Psoas muscle (tissue), 8 donors: ENCODE data around the gene CEP68. TPM values are rescaled to one million over a fixed set of nuclear protein-coding genes. Genes with fewer than 3 reads are reported as not detected.
"Not testable (repeated sequence)": the region's sequence is repeated elsewhere in the genome, so short reads cannot be mapped to it uniquely, and the experiment has no call there.

ENCODE experiments used
- ATAC-seq, 4 donors: fragments of 200-7000 bp; cut with Tn5 transposase; one replicate each; pipeline ENCODE4 v1.9.1; 2020; ENCODE audit warnings: moderate library complexity in 3 of 4, mild to moderate bottlenecking in 2 of 4
- DNase-seq, 2 donors: peaks; one replicate each; pipeline ENCODE4 v3.0.0-alpha.2; 2020
- H3K27ac ChIP-seq: fragments of 200-600 bp; one replicate; pipeline ENCODE4 v1.8.0; 2022
- H3K27me3 ChIP-seq, 3 donors: fragments of 200-600 bp in 1 of 3; one replicate each; pipeline versions ENCODE4 v1.6.1 to v1.8.0; 2013 to 2022; ENCODE audit warnings: low read length in 2 of 3, mild to moderate bottlenecking in 2 of 3, moderate library complexity in 1 of 3; ENCODE audit not compliant: insufficient read depth in 3 of 3
- H3K36me3 ChIP-seq, 2 donors: fragments of 200-600 bp in 1 of 2; one replicate each; pipeline versions ENCODE4 v1.6.1 to v1.8.0; 2013 to 2022; ENCODE audit warnings: low read depth in 1 of 2, mild to moderate bottlenecking in 1 of 2, moderate library complexity in 1 of 2; ENCODE audit not compliant: insufficient read depth in 1 of 2
- H3K4me1 ChIP-seq: fragments of 200-600 bp; one replicate; pipeline ENCODE4 v1.8.0; 2022
- H3K4me3 ChIP-seq: fragments of 200-600 bp; one replicate; pipeline ENCODE4 v1.8.0; 2022; ENCODE audit warnings: mild to moderate bottlenecking
- H3K9me3 ChIP-seq: fragments of 200-600 bp; one replicate; pipeline ENCODE4 v1.8.0; 2022
- WGBS, 3 donors: extraction: QIAGEN DNeasy Blood & Tissue Kit; methylation state at CpG; one replicate each; pipeline versions ENCODE4 v1.1.6 to v1.1.7; 2013; 5-methylcytosine and 5-hydroxymethylcytosine counted together
- intact Hi-C, 2 donors: fragments of 100-400 bp; cut with DNase I; formaldehyde crosslinking; loops; one replicate each; pipeline versions ENCODE4 v1.11.0 to v1.14.2; 2022
- polyA plus RNA-seq, 3 donors: library from polyadenylated mRNA; stranded (reverse); fragments of 200-250 nt; gene quantifications; one replicate each; pipeline ENCODE4 v1.2.3, GENCODE V29; 2013
- total RNA-seq, 4 donors: library from RNA; stranded (reverse); fragmentation: NEBNext Ultra II Directional in 2 of 4; extraction: Animal tissue kit (Norgen Biotek cat#: 25700) in 2 of 4; gene quantifications; one replicate each; pipeline versions ENCODE4 v1.2.1 to v1.2.4, GENCODE V29; 2021 to 2023
- TF ChIP-seq, protein P1 (sequence below): fragments of 200-600 bp; IDR thresholded peaks from one replicate; pipeline ENCODE4 v1.8.0; 2022; ENCODE audit warnings: antibody characterized with exemption
- donor health status: healthy with polysubstance abuse.
- donor health status: DM: no; HTN: no; CAD: no; lungs with moderate emphysema.
- donor health status: Bipolar disorder and iron deficiency.
- donor health status: healthy.
- donor health status: DM: yes; HTN: yes; CAD: no.
- donor health status: DM: no; HTN: no; CAD: no.
- donor health status: DM: no; HTN: no; CAD: no.
- donor health status: DM: yes; HTN: yes; CAD: no.

CEP68 gene
- total and polyA plus RNA-seq, 7 donors: 7.3 to 63.3 (median 28.2) TPM

DNA sequence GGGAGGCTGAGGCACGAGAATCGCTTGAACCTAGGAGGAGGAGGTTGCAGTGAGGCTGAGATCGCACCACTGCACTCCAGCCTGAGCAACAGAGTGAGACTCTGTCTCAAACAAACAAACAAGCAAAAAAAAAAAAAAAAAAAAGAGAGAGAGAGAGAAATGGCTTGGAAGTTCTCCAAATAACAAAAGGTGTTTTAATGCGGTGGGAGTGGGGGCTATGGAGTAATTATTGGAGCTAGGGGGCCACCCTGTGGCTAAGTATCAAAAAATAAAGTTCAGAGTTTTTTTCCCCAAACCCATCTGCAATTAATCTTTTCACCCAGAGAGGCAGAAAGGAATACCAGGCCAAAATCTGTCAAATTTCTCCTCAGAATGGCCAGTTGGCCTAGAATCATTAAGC is 23.0 kb upstream of the CEP68 start:
- Histone ChIP-seq H3K36me3 (no peaks in the 10 kb centered on the region), H3K4me3 (no peak overlapping the region), H3K27ac (no peak overlapping the region), H3K27me3 (no peaks in the 10 kb centered on the region), H3K4me1 (peaks cover 13% of the 10 kb centered on the region), H3K9me3 (no peaks in the 10 kb centered on the region)
- 86 to 88% (median 86%) methylated on average over 4 of the region's 4 CpGs for WGBS, 3 donors
- intact Hi-C loops: no loop called here
- TF ChIP-seq, protein P1, sequence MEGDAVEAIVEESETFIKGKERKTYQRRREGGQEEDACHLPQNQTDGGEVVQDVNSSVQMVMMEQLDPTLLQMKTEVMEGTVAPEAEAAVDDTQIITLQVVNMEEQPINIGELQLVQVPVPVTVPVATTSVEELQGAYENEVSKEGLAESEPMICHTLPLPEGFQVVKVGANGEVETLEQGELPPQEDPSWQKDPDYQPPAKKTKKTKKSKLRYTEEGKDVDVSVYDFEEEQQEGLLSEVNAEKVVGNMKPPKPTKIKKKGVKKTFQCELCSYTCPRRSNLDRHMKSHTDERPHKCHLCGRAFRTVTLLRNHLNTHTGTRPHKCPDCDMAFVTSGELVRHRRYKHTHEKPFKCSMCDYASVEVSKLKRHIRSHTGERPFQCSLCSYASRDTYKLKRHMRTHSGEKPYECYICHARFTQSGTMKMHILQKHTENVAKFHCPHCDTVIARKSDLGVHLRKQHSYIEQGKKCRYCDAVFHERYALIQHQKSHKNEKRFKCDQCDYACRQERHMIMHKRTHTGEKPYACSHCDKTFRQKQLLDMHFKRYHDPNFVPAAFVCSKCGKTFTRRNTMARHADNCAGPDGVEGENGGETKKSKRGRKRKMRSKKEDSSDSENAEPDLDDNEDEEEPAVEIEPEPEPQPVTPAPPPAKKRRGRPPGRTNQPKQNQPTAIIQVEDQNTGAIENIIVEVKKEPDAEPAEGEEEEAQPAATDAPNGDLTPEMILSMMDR: no peak
- ATAC-seq: no peak
- DNase-seq: no peak

DNA sequence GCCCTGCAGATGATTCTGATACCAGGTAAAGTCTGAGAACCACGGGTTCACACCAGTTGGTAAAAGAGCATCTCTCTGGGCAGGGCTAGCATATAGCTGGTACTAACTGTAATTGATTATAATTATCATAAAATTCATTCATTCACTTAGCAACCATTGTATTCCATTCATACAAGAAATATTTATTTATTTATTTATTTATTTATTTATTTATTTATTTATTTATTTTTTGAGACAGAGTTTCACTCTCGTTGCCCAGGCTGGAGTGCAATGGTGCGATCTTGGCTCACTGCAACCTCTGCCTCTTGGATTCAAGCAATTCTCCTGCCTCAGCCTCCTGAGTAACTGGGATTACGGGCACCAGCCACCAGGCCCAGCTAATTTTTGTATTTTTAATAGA is 22.5 kb upstream of the CEP68 start:
- H3K9me3 ChIP-seq, H3K27me3 ChIP-seq, DNase-seq, ATAC-seq, H3K4me3 ChIP-seq, H3K27ac ChIP-seq, H3K36me3 ChIP-seq, intact Hi-C loops: not testable (repeated sequence)
- H3K4me1 ChIP-seq: peaks cover 10% of the 10 kb centered on the region
- 91 to 93% (median 91%) methylated on average over 4 of the region's 4 CpGs for WGBS, 3 donors

DNA sequence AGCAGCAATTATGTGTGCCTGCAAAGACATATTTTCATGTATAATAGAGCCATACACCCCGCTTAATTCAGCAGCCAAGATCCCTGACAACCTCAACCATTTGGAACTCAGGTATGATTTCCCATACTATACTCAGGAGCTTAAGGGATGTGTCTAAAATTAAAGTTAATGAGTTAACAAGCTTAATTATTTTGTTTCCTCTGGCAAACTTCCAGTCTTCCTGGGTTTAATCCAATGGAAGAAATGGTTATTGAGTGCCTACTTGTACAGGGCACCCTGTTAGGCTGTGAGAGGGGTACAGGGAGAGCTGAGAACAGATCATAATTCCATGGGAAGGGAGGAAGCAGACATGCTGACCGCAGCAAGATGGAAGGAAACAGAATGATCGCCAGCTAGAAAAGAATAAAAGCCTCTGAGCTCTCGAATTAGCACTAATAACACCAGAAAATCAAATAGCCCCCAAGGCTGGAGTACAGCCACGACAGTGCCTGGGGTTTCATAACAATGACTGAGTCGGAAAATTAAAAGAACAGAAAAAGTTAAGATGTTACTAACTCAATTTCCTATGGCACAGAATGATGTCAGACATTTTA is 20.8 kb upstream of the CEP68 start:
- WGBS, 3 donors: 51 to 57% (median 53%) methylated on average over 6 of the region's 6 CpGs
- no peak for ATAC-seq
- no peak for DNase-seq
- Histone ChIP-seq H3K9me3 (no peaks in the 10 kb centered on the region), H3K4me3 (no peak overlapping the region), H3K27ac (no peak overlapping the region), H3K4me1 (peaks cover 13% of the 10 kb centered on the region), H3K27me3 (no peaks in the 10 kb centered on the region), H3K36me3 (no peaks in the 10 kb centered on the region)
- intact Hi-C loops: loop anchor here in 1 of 2 donors (5.0 kb wide), 1 partner anchor 38 kb away; no protein-coding TSS in a partner anchor
- TF ChIP-seq, protein P1: no peak

DNA sequence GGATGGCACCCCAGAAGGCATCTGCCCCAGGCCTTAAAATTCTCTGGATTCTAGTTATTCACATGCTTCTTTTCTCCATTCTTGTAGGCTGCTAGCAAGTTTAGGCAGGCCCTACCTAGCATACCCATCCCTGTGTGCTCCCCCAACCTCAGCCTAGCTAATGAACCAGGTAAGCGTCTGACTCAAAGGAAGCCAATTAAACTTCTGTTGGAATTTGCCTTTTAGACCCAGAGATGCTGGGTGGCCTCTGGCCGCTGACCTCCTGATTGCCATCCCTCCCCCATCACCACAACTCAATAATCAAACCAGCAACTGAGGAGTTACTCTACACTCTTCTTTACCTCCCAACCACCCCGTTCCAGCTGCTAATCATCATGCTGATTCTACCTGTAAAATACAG is 19.0 kb upstream of the CEP68 start:
- Histone ChIP-seq H3K4me1 (peaks cover 9% of the 10 kb centered on the region), H3K4me3 (no peak overlapping the region), H3K36me3 (peaks cover 0 to 3% of the 10 kb centered on the region in 2 donors), H3K9me3 (no peaks in the 10 kb centered on the region), H3K27ac (no peak overlapping the region), H3K27me3 (no peaks in the 10 kb centered on the region)
- TF ChIP-seq, protein P1: no peak
- 88 to 91% (median 90%) methylated on average over 3 of the region's 3 CpGs for WGBS, 3 donors
- intact Hi-C loops: loop anchor here in 1 of 2 donors (5.0 kb wide), 1 partner anchor 40 kb away; no protein-coding TSS in a partner anchor
- DNase-seq: no peak
- no peak for ATAC-seq

DNA sequence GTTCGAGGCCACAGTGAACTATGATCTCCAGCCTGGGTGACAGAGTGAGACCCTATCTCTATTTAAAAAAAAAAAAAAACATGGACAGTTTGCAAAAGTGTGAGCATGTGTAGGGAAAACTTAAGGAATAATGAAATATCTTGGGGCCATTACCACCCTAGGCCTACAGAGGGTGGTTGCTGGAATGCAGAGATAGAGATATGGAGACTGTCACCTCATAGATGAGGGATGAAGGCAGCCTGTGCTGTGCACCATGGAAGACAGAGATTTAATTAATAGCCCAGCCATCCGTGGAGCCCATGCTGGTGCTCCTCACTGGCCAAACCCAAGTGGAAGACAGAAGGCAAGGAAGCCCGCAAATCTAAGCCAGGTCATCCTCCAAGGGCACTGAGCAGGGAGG is 16.6 kb upstream of the CEP68 start:
- DNase-seq: no peak
- H3K27ac ChIP-seq: no peak overlapping the region
- TF ChIP-seq, protein P1: no peak
- H3K36me3 ChIP-seq: peaks cover 3 to 23% of the 10 kb centered on the region in 2 donors
- no peaks in the 10 kb centered on the region for H3K9me3 ChIP-seq
- no peak overlapping the region for H3K4me3 ChIP-seq
- no peak for ATAC-seq
- peaks cover 8% of the 10 kb centered on the region for H3K4me1 ChIP-seq
- no peaks in the 10 kb centered on the region for H3K27me3 ChIP-seq
- WGBS, 3 donors: 90 to 97% (median 91%) methylated on average over 3 of the region's 3 CpGs
- intact Hi-C loops: loop anchor here (1.0 to 5.0 kb wide), 4 partner anchors 32 to 122 kb away; no protein-coding TSS in a partner anchor
